Activated CD4-positive, CD25-positive, alpha-beta regulatory T cell treated with anti-CD3 and anti-CD28 coated beads, Interleukin-2, amount 50 U/mL, for 24 hours (primary cell): ENCODE results near the gene SPHKAP.
"Not testable (repeated sequence)": the region's sequence is repeated elsewhere in the genome, so short reads cannot be mapped to it uniquely, and the experiment has no call there.

Experiments used
- ATAC-seq, 2 donors: fragments of 150-1000 bp; cut with Tn5 transposase; one replicate each; pipeline ENCODE4 v1.10.0; 2021; ENCODE audit warnings: mild to moderate bottlenecking in 1 of 2, moderate library complexity in 1 of 2

The SPHKAP gene

GRCh38 chr2:228023619-228024018 is 157.9 kb downstream of the SPHKAP start:
- ATAC-seq, result no peak

GRCh38 chr2:228018311-228018710 is 163.2 kb downstream of the SPHKAP start:
- no peak for ATAC-seq

- no peak for ATAC-seq
These were observed 163.7 kb downstream of the SPHKAP start for GRCh38 chr2:228017784-228018183.

GRCh38 chr2:228016402-228016801 is 165.1 kb downstream of the SPHKAP start:
- no peak for ATAC-seq

- ATAC-seq, result no peak
These were observed 165.7 kb downstream of the SPHKAP start for GRCh38 chr2:228015741-228016140.

GRCh38 chr2:227996366-227996765 is 185.1 kb downstream of the SPHKAP start:
- no peak for ATAC-seq

GRCh38 chr2:227990937-227991336 is 190.6 kb downstream of the SPHKAP start:
- no peak for ATAC-seq

- no peak for ATAC-seq
These were observed 208.2 kb downstream of the SPHKAP start for GRCh38 chr2:227973241-227973640.

GRCh38 chr2:227971619-227972230 is 209.8 kb downstream of the SPHKAP start:
- ATAC-seq, result no peak

- no peak for ATAC-seq
These were observed 221.2 kb downstream of the SPHKAP start for GRCh38 chr2:227960317-227960716.

- ATAC-seq, result no peak
These were observed 238.5 kb downstream of the SPHKAP start for GRCh38 chr2:227942965-227943364.

- ATAC-seq, result no peak
These were observed 239.5 kb downstream of the SPHKAP start for GRCh38 chr2:227942021-227942420.

- ATAC-seq, result no peak
These were observed 242.0 kb downstream of the SPHKAP start for GRCh38 chr2:227939271-227940027.

- not testable (repeated sequence) for ATAC-seq
These were observed 245.2 kb downstream of the SPHKAP start for GRCh38 chr2:227936249-227936648.

GRCh38 chr2:227933884-227934283 is 247.6 kb downstream of the SPHKAP start:
- ATAC-seq, result no peak

- ATAC-seq, result no peak
These were observed 249.1 kb downstream of the SPHKAP start for GRCh38 chr2:227932403-227932802.

GRCh38 chr2:227932001-227932400 is 249.5 kb downstream of the SPHKAP start:
- ATAC-seq, result no peak
